Kasumi-1 (cell line): Measurements from ENCODE around the gene TMEM135.
"Not testable (repeated sequence)": the region's sequence is repeated elsewhere in the genome, so short reads cannot be mapped to it uniquely, and the experiment has no call there.

Experiments used
- DNase-seq, 2 experiments: peaks; one replicate each; lab custom pipeline; 2025; lab: John Stamatoyannopoulos, UW

Gene TMEM135

DNA sequence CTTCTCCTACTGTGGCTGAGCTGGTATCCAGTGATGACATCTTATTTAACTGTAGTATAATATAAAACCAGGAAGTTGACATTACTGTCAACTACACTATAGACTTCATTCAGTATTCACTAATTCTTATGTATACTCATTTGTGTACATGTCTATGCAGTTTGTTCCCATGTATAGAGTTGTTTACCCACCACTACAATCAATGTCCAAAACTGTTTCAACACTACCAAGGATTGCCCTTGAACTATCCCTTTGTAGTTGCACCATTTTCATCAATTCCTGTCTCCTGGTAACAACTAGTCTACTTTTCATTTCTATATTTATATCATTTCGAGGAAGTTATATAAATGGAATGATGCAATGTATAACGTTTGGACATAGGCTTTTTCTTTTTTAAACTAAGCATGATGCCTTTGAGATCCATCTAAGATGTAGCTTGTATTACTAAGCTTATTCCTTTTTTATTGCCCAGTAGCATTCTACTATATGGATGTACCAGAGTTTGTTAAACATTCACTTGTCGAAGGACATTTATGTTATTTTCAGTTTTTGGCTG is 39.2 kb downstream of the TMEM135 start:
- DNase-seq = no peak

- no peak for DNase-seq
Measured at GRCh38 chr11:87081358-87081757, 43.6 kb downstream of the TMEM135 start.

DNA sequence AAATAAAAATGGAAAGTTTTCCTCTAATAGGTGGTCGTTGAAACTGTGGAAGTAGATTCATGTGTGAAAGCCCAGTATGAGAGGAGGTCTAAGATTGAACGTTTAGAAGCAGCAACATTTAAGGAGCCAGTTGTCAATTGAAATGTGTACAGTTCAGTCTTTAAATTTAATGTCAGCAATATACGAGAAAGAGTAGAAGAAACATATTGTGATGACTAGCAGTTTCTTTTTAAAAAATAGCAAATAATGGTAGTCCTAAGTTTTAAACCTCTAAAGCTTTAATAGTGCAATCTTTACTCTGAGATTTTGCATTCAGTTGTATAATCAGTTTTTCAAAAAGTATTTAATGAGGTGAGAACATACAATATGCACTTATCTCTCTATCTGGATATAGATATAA is 44.9 kb downstream of the TMEM135 start:
- DNase-seq = no peak

- DNase-seq = no peak
Measured at GRCh38 chr11:87083029-87083428, 45.3 kb downstream of the TMEM135 start.

DNA sequence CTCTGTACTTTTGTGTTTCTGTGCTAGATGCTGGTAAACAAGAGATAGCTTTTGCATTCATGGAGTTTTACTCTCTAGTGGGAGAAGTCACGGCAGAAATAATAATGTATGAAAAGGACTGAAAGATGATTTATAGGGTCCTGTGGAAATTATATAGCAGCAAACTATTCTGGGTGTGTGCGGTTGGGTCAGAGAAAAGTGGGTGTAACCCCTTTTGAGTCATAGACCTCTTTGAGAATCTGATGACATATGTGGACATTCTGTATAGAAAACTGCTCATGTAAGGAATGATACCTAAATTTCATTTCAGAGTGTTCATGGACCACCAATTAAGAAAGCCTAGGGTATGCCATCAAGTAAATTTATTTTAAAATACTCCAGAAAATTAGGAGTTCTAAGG is 54.4 kb downstream of the TMEM135 start:
- DNase-seq = no peak

DNA sequence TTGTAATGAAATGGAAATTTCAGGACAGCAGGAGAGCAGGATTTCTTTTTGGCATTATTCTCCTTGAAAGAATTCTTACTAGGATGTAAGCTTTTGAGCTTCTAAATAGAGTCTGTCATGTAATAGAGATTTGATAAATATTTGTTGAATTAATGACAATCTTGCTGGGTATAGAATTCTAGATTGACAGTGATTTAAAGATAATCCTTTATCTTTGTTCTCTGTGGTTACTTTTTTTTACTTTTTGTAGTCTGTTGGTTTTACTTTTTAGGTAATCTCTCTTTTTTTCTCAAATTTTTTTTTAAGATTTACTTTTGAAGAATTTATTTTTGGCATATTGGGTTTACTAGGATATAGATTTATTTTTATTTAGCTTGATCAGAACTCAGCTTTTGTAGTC is 54.8 kb downstream of the TMEM135 start:
- DNase-seq = no peak

DNA sequence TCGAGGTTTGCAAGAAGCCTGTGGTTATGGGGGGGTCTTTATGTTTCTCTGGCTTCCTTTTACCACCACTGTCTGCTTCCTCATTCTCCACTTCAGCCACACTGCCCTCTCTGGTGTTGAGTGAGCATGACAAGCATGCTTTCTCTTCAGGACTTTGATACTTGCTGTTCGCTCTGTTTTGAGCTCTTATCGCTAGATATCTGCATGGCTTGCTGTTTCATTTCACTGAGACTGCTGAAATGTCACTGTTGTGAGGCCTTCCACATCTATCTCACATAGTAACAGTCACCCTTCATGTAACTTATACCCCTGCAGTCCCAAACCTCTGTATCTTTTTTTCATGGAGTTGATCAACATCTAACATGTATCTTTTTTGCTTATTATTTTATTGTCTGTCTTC is 59.8 kb downstream of the TMEM135 start:
- DNase-seq = peak; percentile 95 to 96

- no peak for DNase-seq
Measured at GRCh38 chr11:87101956-87102580, 64.3 kb downstream of the TMEM135 start.

DNA sequence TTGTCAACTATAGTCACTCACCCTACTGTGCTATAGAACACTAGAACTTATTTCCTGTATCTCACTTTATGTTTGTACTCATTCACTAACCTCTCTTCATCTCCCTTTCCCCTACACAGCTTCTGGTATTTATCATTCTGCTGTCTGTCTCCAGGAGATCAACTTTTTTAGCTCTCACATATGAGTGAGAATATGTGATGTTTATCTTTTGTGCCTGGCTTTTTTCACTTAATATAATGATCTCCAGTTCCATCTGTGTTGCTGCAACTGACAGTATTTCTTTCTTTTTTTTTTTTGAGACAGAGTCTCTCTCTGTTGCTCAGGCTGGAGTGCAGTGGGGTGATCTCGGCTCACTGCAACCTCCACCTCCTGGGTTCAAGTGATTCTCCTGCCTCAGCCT is 68.1 kb downstream of the TMEM135 start:
- not testable (repeated sequence) for DNase-seq

- DNase-seq = not testable (repeated sequence)
Measured at GRCh38 chr11:87107379-87107778, 69.6 kb downstream of the TMEM135 start.

GRCh38 chr11:87110443-87111131 is 72.9 kb downstream of the TMEM135 start:
- DNase-seq = no peak

- DNase-seq = no peak
Measured at GRCh38 chr11:87114093-87114492, 76.4 kb downstream of the TMEM135 start.

GRCh38 chr11:87116185-87116584 is 78.5 kb downstream of the TMEM135 start:
- no peak for DNase-seq

- DNase-seq = no peak
Measured at GRCh38 chr11:87120937-87121336, 83.2 kb downstream of the TMEM135 start.

- DNase-seq = no peak
Measured at GRCh38 chr11:87122852-87123251, 85.1 kb downstream of the TMEM135 start.

GRCh38 chr11:87125257-87125656 is 87.5 kb downstream of the TMEM135 start:
- DNase-seq = no peak

DNA sequence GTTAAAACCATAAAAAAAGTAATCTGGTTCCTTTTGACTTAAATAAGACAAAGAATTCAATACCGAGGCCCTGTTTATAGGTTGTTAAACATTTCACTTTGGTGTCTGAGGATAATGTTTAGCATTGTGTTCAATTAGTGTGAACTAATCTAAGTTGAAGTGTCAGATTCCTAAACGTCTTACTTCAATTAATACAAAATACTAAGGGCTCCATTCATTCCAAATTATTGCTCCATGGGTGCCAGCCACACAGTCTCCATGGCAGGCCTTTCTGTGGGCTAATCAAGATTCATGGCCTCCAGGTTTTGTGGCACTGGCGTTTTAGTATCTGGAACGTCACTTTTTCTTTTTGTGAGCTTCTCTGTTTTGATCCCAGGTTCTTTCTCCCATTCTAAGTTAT is 89.4 kb downstream of the TMEM135 start:
- DNase-seq = no peak

DNA sequence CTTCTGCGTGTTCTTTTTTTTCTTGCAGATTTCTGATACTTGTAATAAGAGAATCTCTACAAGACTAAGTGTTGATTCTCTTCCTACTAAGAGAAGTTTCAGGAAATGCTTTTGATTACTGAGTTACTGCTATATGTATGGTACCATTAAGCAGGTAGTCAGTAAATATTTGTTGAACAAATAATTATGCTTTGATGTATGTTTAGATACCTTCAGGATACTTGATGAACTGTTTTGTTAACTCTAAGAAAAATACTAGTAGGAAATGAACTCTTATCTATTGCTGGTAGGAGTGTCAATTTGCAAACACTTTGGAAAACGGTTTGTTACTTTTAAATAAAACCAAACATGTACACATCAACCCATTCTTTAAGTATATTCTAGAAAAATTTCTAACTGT is 90.6 kb downstream of the TMEM135 start:
- no peak for DNase-seq

GRCh38 chr11:87134524-87135106 is 96.9 kb downstream of the TMEM135 start:
- no peak for DNase-seq

DNA sequence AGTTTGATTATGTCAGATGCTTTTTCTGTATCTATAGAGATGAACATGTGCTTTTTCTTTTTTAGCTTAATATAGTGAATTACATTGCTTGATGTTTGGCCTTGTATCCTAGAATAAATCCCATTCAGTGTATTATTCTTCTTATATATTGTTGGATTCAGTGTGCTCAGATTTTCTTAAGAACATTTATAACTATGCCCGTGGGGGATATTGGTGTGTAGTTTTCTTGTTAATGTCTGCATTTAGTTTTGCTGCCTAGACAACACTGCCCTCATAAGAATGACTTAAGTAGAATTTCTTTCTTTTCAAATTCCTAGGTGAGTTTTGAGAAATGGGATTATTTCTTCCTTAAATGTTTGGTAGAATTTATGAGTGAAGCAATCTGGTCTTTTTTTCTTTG is 98.5 kb downstream of the TMEM135 start:
- no peak for DNase-seq

GRCh38 chr11:87137711-87138110 is 100.0 kb downstream of the TMEM135 start:
- DNase-seq = no peak

DNA sequence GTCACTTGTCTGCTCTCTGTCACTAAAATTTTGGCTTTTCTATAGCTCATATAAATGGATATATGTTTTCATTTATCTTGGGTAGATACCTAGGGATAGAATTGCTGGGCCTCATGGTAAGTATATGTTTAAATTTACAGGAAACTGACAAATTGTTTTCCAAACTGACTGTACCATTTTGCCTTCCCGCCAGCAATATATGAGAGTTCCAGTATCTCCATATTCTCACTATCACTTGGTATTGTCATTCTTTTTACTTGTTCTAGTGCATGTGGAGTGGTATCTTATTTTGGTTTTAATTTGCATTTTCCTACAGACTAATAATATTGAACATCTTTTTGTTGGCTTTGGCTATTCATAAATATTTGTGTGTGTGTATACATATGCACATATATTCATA is 101.7 kb downstream of the TMEM135 start:
- no peak for DNase-seq

DNA sequence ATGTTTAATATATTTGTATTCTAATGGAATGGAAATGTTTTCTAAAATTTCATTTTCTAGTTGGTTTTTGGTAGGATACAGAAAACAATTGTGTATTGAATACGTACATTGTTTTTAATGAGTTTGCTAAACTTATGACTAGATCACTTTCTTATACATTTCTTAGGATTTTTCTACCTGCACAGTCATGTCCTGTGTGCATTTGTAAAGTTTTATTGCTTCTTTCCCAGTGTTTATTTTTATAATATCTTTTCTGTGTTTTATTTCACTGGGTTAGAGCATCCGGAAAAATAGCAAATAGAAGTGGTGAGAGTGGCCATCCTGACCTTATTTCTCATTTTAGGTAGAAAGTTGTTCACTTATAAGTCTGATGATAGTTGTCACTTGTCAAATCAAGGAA is 103.6 kb downstream of the TMEM135 start:
- DNase-seq = no peak
